ENCODE data around the gene LPCAT4. TPM values are rescaled to one million over a fixed set of nuclear protein-coding genes. Genes with fewer than 3 reads are reported as not detected.
"Not testable (repeated sequence)": the region's sequence is repeated elsewhere in the genome, so short reads cannot be mapped to it uniquely, and the experiment has no call there.

Gene LPCAT4
- total RNA-seq (2021; fragmentation: NEBNext Ultra II Directional; extraction: Animal tissue kit (Norgen Biotek cat#: 25700)), result 10 to 100 TPM; 26.7 to 42.6 (median 30.8) TPM
- long read RNA-seq, partial matches to known transcripts, result 4 of 9 reads
- long read RNA-seq, other reads (novel, unspliced or antisense), result 1 of 9 reads

- peak; percentile 95 for TF ChIP-seq CTCF (IDR thresholded peaks at IDR 0.05)
- Mint-ChIP-seq H3K9me3 (no peaks in the 10 kb centered on the region), H3K27ac (peak within 1 kb of the TSS; percentile 80), H3K4me1 (ENCODE audit: low read depth) (peaks cover 34% of the 10 kb centered on the region), H3K36me3 (ENCODE audit: low read depth) (no peaks in the 10 kb centered on the region; the same call in 1 of the 2 replicates), H3K27me3 (ENCODE audit: insufficient read depth) (no peaks in the 10 kb centered on the region), H3K4me3 (peak within 1 kb of the TSS; percentile 97)
- DNase-seq, result peak; percentile 66
Measured at GRCh38 chr15:34367101-34368081, at the start of gene LPCAT4. LPCAT4 (minus strand) TSS chr15:34367196; CDS start chr15:34367100, 96 bp downstream.

GRCh38 chr15:34409511-34409910 is 42.5 kb upstream of the LPCAT4 start:
- not testable (repeated sequence) for H3K36me3 Mint-ChIP-seq (ENCODE audit: low read depth); H3K4me1 Mint-ChIP-seq (ENCODE audit: low read depth); H3K27me3 Mint-ChIP-seq (ENCODE audit: insufficient read depth); DNase-seq; H3K9me3 Mint-ChIP-seq; H3K27ac Mint-ChIP-seq; H3K4me3 Mint-ChIP-seq

- not testable (repeated sequence) for H3K4me3 Mint-ChIP-seq; H3K4me1 Mint-ChIP-seq (ENCODE audit: low read depth); H3K36me3 Mint-ChIP-seq (ENCODE audit: low read depth); H3K27ac Mint-ChIP-seq; H3K27me3 Mint-ChIP-seq (ENCODE audit: insufficient read depth); H3K9me3 Mint-ChIP-seq; DNase-seq
Measured at GRCh38 chr15:34408973-34409372, 42.0 kb upstream of the LPCAT4 start.

- H3K36me3 Mint-ChIP-seq (ENCODE audit: low read depth); DNase-seq; H3K4me1 Mint-ChIP-seq (ENCODE audit: low read depth); H3K27ac Mint-ChIP-seq; H3K27me3 Mint-ChIP-seq (ENCODE audit: insufficient read depth); H3K9me3 Mint-ChIP-seq; H3K4me3 Mint-ChIP-seq: not testable (repeated sequence)
Measured at GRCh38 chr15:34403899-34404298, 36.9 kb upstream of the LPCAT4 start.

GRCh38 chr15:34403160-34403598 is 36.2 kb upstream of the LPCAT4 start:
- H3K9me3 Mint-ChIP-seq; H3K27ac Mint-ChIP-seq; H3K4me1 Mint-ChIP-seq (ENCODE audit: low read depth); DNase-seq; H3K27me3 Mint-ChIP-seq (ENCODE audit: insufficient read depth); H3K36me3 Mint-ChIP-seq (ENCODE audit: low read depth); H3K4me3 Mint-ChIP-seq: not testable (repeated sequence)

- not testable (repeated sequence) for H3K36me3 Mint-ChIP-seq (ENCODE audit: low read depth); DNase-seq; H3K9me3 Mint-ChIP-seq; H3K27me3 Mint-ChIP-seq (ENCODE audit: insufficient read depth); H3K27ac Mint-ChIP-seq; H3K4me1 Mint-ChIP-seq (ENCODE audit: low read depth); H3K4me3 Mint-ChIP-seq
Measured at GRCh38 chr15:34397637-34398259, 30.8 kb upstream of the LPCAT4 start.

- not testable (repeated sequence) for H3K9me3 Mint-ChIP-seq; H3K36me3 Mint-ChIP-seq (ENCODE audit: low read depth); H3K27ac Mint-ChIP-seq; H3K27me3 Mint-ChIP-seq (ENCODE audit: insufficient read depth); H3K4me1 Mint-ChIP-seq (ENCODE audit: low read depth); H3K4me3 Mint-ChIP-seq; DNase-seq
Measured at GRCh38 chr15:34392981-34393380, 26.0 kb upstream of the LPCAT4 start.

- not testable (repeated sequence) for H3K36me3 Mint-ChIP-seq (ENCODE audit: low read depth)
Measured at GRCh38 chr15:34389594-34390086, 22.6 kb upstream of the LPCAT4 start.

GRCh38 chr15:34381829-34382521 is 15.0 kb upstream of the LPCAT4 start:
- DNase-seq; H3K9me3 Mint-ChIP-seq; H3K36me3 Mint-ChIP-seq (ENCODE audit: low read depth): not testable (repeated sequence)

More at GRCh38 chr15:34389594-34390086, 22.6 kb upstream of the LPCAT4 start:
- not testable (repeated sequence) for H3K4me1 Mint-ChIP-seq (ENCODE audit: low read depth); DNase-seq; H3K9me3 Mint-ChIP-seq; H3K27me3 Mint-ChIP-seq (ENCODE audit: insufficient read depth); H3K27ac Mint-ChIP-seq; H3K4me3 Mint-ChIP-seq

GRCh38 chr15:34380491-34380890 is 13.5 kb upstream of the LPCAT4 start:
- H3K4me3 Mint-ChIP-seq; DNase-seq; H3K9me3 Mint-ChIP-seq; H3K4me1 Mint-ChIP-seq (ENCODE audit: low read depth); H3K27ac Mint-ChIP-seq; H3K36me3 Mint-ChIP-seq (ENCODE audit: low read depth): not testable (repeated sequence)
- peaks cover 17% of the 10 kb centered on the region for H3K27me3 Mint-ChIP-seq (ENCODE audit: insufficient read depth)

More at GRCh38 chr15:34381829-34382521, 15.0 kb upstream of the LPCAT4 start:
- not testable (repeated sequence) for H3K27ac Mint-ChIP-seq; H3K4me1 Mint-ChIP-seq (ENCODE audit: low read depth); H3K4me3 Mint-ChIP-seq
- H3K27me3 Mint-ChIP-seq (ENCODE audit: insufficient read depth), result peaks cover 11% of the 10 kb centered on the region
